CD4-positive, alpha-beta T cell treated with Interferon gamma for 1 hour (primary cell): ENCODE results near the gene EPHA2.
"Not testable (repeated sequence)": the region's sequence is repeated elsewhere in the genome, so short reads cannot be mapped to it uniquely, and the experiment has no call there.

Experiments used
- DNase-seq: peaks from one replicate; pipeline ENCODE4 v3.0.0-alpha.2; 2020

The EPHA2 gene

GRCh38 chr1:16155537-16156410 lies at the start of gene EPHA2:
TSS of gene EPHA2 (minus strand) at chr1:16156069. CDS start at chr1:16155932, 137 bp downstream.
- DNase-seq: no peak

- no peak for DNase-seq
Measured at GRCh38 chr1:16205334-16205671, 49.4 kb upstream of the EPHA2 start.

- peak; percentile 23 for DNase-seq
Measured at GRCh38 chr1:16204634-16205333, 48.9 kb upstream of the EPHA2 start.

DNA sequence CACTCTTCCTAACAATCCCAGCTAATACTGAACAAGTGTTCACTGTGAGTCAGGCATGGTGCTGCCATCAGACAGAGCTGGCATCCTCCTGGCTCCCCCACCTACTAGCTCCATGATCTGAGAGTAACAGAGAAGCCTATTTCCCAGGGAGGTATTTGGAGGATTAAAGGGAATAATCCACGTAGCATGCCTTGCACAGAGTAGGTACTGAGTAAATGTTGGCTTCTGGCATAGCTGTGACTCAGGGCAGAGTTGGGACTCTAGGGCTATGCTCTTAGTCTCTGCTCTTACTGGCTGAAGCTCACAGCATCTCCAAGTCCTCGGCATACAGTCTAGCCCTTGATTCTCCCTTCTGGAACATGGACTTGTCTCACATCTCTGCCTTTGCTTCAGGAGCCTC lies 48.3 kb upstream of the EPHA2 start:
- no peak for DNase-seq

GRCh38 chr1:16203550-16203949 lies 47.7 kb upstream of the EPHA2 start:
- no peak for DNase-seq

DNA sequence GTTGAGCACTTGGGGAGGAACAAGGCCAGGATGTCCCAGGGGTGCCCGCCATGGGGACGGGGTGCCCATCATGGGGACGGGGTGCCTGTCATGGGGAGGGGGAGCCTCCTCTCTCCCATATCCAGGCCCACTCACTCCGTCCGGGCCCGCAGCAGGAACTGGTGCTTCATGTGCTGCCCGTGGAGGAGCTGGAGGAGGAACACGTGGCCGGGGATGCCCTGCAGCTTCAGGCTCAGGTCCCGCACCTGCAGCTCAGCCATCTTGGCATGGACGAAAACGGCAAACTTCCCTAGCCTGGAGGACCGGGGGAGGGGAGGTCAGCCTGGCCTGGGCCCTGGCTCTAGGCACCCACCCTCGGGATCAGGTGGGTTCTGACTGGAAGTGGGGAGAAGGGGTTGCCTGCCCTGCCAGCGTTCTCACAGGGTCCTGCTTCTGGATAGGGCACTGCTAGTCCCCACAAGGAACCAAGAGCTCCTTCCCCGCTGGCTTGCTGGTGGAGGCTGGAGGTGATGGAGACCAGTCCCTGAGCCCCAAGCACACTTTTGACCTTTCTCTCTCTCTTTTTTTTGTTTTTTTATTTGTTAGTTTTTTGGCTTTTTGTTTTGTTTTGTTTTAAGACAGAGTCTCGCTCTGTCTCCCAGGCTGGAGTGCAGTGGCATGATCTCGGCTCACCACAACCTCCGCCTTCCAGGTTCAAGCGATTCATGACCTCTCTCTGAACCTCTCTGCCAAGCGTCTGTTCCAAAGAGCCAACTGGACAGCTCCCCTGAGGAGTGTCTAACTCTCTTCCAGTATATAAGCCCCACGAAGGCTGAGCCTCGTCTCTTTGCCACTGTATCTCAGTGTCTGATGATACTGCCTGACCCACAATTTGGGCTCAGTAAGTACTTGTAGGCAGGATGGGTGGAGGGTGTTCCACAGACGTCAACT lies 46.7 kb upstream of the EPHA2 start:
- DNase-seq: no peak

DNA sequence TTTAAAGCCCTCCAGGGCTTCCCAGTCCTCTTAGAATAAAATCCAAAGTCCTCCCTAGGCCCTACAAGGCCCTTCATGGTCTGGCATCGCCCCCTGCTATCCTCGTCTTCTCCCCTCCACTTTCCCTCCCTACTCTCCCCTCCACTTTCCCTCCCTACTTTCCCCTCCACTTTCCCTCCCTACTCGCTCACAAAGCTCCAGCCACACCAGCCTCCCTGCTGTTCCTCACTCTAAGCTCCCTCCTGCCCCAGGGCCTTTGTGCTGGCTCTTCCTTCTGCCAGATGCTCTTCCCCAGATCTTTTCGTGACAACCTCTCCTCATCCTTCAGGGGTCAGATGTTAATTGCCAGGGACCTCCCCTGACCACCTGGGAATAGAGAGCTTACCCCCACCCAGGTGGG lies 43.8 kb upstream of the EPHA2 start:
- DNase-seq: no peak

DNA sequence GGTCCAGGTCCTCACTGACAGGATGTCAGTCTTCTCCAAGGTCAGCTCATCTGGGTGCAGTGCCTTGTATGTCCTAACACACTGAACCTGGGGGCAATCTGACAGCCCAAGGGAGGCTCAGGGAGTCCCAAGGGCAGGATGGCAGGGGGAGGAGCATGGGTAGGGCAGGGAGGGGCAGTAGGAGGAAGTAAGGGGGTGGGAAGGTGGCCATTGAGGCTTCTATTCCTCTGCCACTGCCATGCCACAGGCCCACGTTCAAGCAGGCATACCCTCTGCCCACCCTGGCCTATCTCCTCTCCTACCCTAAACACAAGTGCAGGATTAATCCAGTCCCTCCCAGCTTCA lies 43.3 kb upstream of the EPHA2 start:
- DNase-seq: no peak

DNA sequence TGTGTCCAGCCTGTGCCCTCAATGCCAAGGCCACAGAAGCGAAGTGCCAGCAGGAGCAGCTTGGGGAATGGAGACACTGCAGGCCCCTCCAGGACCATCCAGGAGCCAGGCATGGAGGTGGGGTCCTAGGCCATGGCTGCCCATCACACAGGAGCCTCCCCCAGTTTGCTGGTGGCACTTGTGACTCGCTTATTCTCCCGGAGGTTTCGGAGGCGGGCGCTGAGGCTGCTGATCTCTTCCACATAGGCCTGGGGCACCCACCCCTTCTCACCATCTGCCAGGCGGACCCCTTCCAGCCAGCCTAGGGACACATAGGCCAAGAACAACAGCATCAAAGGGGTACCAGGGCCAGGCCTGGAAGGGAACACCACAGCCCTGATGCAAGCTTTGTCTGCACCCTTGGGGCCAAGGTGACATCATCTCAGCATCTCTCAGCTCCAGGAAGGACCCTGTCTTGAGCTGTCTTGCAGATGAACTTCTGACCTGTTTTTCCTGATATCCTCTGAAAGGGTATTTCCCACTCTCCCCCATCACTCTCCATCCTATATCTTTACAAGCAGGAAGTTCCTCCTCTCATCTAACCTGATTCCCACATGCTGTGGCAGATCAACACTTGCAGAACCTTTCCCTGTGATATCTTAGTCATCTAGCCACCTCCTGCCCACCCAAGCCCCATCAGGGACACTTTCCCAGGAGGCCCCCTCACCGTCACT lies 42.7 kb upstream of the EPHA2 start:
- no peak for DNase-seq

GRCh38 chr1:16196874-16197273 lies 41.0 kb upstream of the EPHA2 start:
- DNase-seq: no peak

- not testable (repeated sequence) for DNase-seq
Measured at GRCh38 chr1:16196139-16196538, 40.3 kb upstream of the EPHA2 start.

DNA sequence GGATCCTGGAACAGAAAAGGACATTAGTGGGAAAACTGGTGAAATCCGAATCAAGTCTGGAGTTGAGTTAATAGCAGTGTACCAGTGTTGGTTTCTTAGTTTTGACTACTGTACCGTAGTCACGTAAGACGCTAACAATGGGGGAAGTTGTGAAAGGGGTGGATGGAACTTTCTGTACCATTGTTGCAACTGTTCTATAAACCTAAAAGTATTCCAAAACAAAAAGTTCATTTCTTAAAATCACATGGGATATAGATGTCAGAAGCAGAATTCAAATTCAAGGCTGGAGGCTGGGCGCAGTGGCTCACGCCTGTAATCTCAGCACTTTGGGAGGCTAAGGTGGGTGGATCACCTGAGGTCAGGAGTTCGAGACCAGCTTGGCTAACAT lies 39.6 kb upstream of the EPHA2 start:
- no peak for DNase-seq

DNA sequence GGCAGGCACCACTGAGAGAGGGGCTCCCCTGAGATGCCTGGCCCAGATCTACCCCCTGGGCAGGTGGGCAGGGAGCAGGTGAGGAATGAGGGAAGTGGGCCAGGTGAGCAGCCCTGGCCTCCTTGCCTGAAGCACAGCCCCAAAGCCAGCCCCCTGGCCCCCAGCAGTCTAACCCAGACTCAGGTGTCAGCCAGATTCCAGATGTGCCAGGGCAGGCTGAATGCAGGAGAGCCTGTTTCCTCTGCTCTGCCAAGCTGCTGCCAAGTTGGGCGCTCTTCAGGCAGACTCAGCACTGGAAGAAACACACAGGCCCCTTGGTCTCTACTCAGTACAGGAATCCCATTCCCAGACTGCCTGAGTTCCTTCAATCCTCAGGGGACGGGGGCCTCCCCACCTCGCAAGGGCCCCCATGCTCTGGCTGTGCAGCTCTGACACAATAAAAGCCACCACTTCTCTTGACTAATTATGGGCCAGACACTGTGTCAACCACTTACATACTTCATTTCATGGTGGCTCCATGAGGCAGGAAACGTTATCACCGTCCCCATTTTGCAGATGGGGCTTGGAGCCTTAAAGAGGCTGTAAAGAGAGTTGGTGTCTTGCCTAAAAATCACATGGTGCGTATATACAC lies 36.2 kb upstream of the EPHA2 start:
- DNase-seq: no peak

DNA sequence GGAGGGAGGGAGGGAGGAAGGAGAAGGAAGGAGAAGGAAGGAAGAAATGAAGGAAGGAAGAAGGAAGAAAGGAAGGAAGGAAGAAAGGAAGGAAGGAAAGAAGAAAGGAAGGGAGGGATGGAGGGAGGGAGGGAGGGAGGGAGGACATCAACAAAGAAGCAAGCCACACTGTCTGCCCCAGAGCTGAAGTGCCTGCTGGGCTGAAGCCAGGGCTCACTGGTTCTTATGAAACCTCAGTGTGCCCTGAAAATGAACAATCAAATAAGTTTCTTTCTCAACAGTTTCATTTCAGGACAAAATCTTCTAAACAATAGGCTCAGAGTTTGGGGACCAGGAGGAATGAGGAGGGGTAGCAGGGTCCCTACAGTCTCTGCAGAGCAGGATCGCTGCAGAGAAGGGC lies 35.4 kb upstream of the EPHA2 start:
- no peak for DNase-seq

GRCh38 chr1:16189921-16190621 lies 34.2 kb upstream of the EPHA2 start:
- no peak for DNase-seq

GRCh38 chr1:16189003-16189402 lies 33.1 kb upstream of the EPHA2 start:
- no peak for DNase-seq

DNA sequence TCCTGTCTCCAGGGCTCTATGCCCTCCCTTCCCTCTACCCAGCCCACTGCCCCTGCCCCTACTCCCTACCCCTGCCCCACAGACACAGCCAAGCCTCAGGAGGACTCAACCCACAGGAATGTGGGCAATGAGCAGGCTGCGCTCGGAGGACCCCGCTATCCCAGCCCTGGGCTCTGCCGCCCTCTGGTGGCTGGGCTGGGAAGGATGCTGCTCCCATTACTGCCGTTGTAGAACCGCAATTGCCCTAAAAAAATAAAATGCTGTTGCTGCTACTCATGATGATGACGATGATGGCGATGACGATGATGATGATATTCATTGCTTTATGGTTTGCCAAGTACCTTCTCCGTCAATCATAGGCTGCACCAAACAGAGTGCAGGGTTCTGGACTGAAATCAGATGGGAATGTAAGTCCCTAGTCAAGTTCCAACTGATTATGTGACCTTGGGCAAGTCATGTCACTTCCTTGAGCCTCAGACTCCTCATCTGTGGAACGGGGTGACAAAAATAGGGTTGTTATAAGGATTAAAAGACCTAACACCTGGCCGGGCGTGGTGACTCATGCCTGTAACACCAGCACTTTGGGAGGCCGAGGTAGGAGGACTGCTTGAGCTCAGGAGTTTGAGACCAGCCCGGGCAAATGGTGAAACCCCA lies 32.0 kb upstream of the EPHA2 start:
- peak; percentile 71 for DNase-seq

- DNase-seq: no peak
Measured at GRCh38 chr1:16186655-16187235, 30.9 kb upstream of the EPHA2 start.

- DNase-seq: no peak
Measured at GRCh38 chr1:16184557-16185303, 28.9 kb upstream of the EPHA2 start.
